B cell (primary cell): ENCODE data around the gene ERCC1. TPM values are rescaled to one million over a fixed set of nuclear protein-coding genes. Genes with fewer than 3 reads are reported as not detected.
A peak's percentile ranks its signal among the peaks of the same experiment; 100 is the strongest.

Experiments used
- ATAC-seq: fragments of 200-7000 bp; cut with Tn5 transposase; one replicate; pipeline ENCODE4 v1.10.0; 2021; ENCODE audit warnings: low read depth, mild to moderate bottlenecking, moderate number of reproducible peaks, moderate library complexity
- CTCF ChIA-PET: fragments of 350-600 bp; sonication (Branson Sonifier 250); formaldehyde crosslinking; loops from one replicate; lab custom pipeline; 2021; ENCODE audit warnings: antibody characterized with exemption, inconsistent platforms; lab: Charles Lee
- POLR2A ChIA-PET: fragments of 350-600 bp; sonication (Branson Sonifier 250); formaldehyde crosslinking; loops from one replicate; lab custom pipeline; 2021; ENCODE audit warnings: antibody characterized with exemption; lab: Charles Lee
- DNase-seq: peaks from one replicate; pipeline ENCODE4 v3.0.0; 2013
- H2AFZ ChIP-seq: 2 replicates; pipeline ENCODE4 v1.6.1; 2012; ENCODE audit warnings: mild to moderate bottlenecking, low read depth, low read length; ENCODE audit not compliant: insufficient read depth, poor library complexity, severe bottlenecking
- H3K27ac ChIP-seq, 2 donors: 1 replicate in 1 of 2; 2 replicates in 1 of 2; pipeline ENCODE4 v1.5.1; 2012 to 2013; ENCODE audit warnings: low read length in 2 of 2, mild to moderate bottlenecking in 2 of 2, moderate library complexity in 1 of 2
- H3K27me3 ChIP-seq, 4 experiments: fragments of 200-600 bp in 1 of 4; sonication (generic) in 1 of 4; replicated peaks in 1 of 4; 1 replicate in 2 of 4; 2 replicates in 2 of 4; pipeline versions ENCODE4 v1.6.1 to v1.7.0; 2013 to 2016; ENCODE audit warnings: low read length in 3 of 4, mild to moderate bottlenecking in 2 of 4, mixed read lengths in 1 of 4, moderate library complexity in 1 of 4; ENCODE audit not compliant: insufficient read depth in 4 of 4, control insufficient read depth in 3 of 4; ENCODE audit errors: control extremely low read depth in 1 of 4
- H3K36me3 ChIP-seq, 2 experiments: replicated peaks in 1 of 2; 1 replicate in 1 of 2; 2 replicates in 1 of 2; pipeline versions ENCODE4 v1.6.1 to v1.7.1; 2013; ENCODE audit warnings: low read length in 1 of 2; ENCODE audit not compliant: insufficient read depth in 2 of 2, control insufficient read depth in 1 of 2; ENCODE audit errors: control extremely low read depth in 1 of 2, extremely low read depth in 1 of 2
- H3K4me1 ChIP-seq, 2 donors: fragments of 200-600 bp in 1 of 2; sonication (generic) in 1 of 2; 1 replicate in 1 of 2; 2 replicates in 1 of 2; pipeline versions ENCODE4 v1.5.1 to v1.6.1; 2013 to 2017; ENCODE audit warnings: low read length in 2 of 2; ENCODE audit not compliant: control insufficient read depth in 2 of 2, insufficient read depth in 2 of 2
- H3K4me2 ChIP-seq: replicated peaks from 2 replicates; pipeline ENCODE3; 2012; ENCODE audit warnings: mild to moderate bottlenecking, low read depth, low read length; ENCODE audit not compliant: poor library complexity, severe bottlenecking
- H3K4me3 ChIP-seq, 5 experiments: fragments of 200-600 bp in 1 of 5; sonication (generic) in 1 of 5; 1 replicate in 3 of 5; 2 replicates in 2 of 5; pipeline versions ENCODE4 v1.5.1 to v1.7.0; 2011 to 2016; ENCODE audit warnings: low read length in 4 of 5, mild to moderate bottlenecking in 4 of 5, low read depth in 2 of 5, control low read depth in 1 of 5, moderate library complexity in 1 of 5; ENCODE audit not compliant: insufficient read depth in 1 of 5; ENCODE audit errors: control extremely low read depth in 1 of 5, extremely low read depth in 1 of 5
- H3K79me2 ChIP-seq: fragments of 200-600 bp; sonication (generic); one replicate; pipeline ENCODE4 v1.6.0; 2016; ENCODE audit warnings: low read length; ENCODE audit not compliant: control insufficient read depth, insufficient read depth
- H3K9ac ChIP-seq: fragments of 200-600 bp; sonication (generic); 2 replicates; pipeline ENCODE4 v1.6.1; 2017; ENCODE audit warnings: mild to moderate bottlenecking, low read length, moderate library complexity
- H3K9me3 ChIP-seq, 3 donors: one replicate each; pipeline versions ENCODE4 v1.6.1 to v1.7.1; 2013; ENCODE audit warnings: low read length in 2 of 3; ENCODE audit not compliant: control insufficient read depth in 2 of 3, insufficient read depth in 1 of 3; ENCODE audit errors: control extremely low read depth in 1 of 3
- H4K20me1 ChIP-seq: 2 replicates; pipeline ENCODE4 v1.6.0; 2012; ENCODE audit warnings: mild to moderate bottlenecking, low read length; ENCODE audit not compliant: insufficient read depth, control insufficient read depth, poor library complexity, severe bottlenecking
- H3K27ac Mint-ChIP-seq: one replicate; pipeline ENCODE4 v1.8.0; 2021; ENCODE audit warnings: mixed read lengths
- H3K27me3 Mint-ChIP-seq: one replicate; pipeline ENCODE4 v1.8.0; 2021; ENCODE audit warnings: mixed read lengths
- H3K4me1 Mint-ChIP-seq: one replicate; pipeline ENCODE4 v1.8.0; 2021; ENCODE audit warnings: mixed read lengths
- H3K4me3 Mint-ChIP-seq: one replicate; pipeline ENCODE4 v1.8.0; 2021; ENCODE audit warnings: mixed read lengths
- H3K9me3 Mint-ChIP-seq: one replicate; pipeline ENCODE4 v1.8.0; 2022; ENCODE audit warnings: mixed read lengths; ENCODE audit not compliant: insufficient read depth
- EZH2 ChIP-seq: IDR thresholded peaks from 2 replicates; pipeline ENCODE4 v1.6.1; 2012; ENCODE audit warnings: borderline replicate concordance, low read depth, mild to moderate bottlenecking, moderate library complexity, low read length; ENCODE audit not compliant: insufficient read depth, poor library complexity, severe bottlenecking
- WGBS: methylation state at CpG from one replicate; pipeline ENCODE4 v1.1.5; 2013; ENCODE audit warnings: missing lambda C conversion rate; ENCODE audit not compliant: insufficient coverage; 5-methylcytosine and 5-hydroxymethylcytosine counted together
- intact Hi-C: fragments of 100-400 bp; cut with micrococcal nuclease; formaldehyde crosslinking; loops from one replicate; pipeline ENCODE4 v1.10.0; 2022
- polyA plus RNA-seq: library from polyadenylated mRNA; depleted of rRNA; stranded (reverse); fragments of >200 nt; gene quantifications from 2 replicates; pipeline ENCODE4 v1.2.3, GENCODE V29; 2012
- total RNA-seq, 2 donors: library from RNA; stranded (reverse); fragments of 120-200 nt in 1 of 2; gene quantifications; 1 replicate in 1 of 2; 2 replicates in 1 of 2; pipeline versions ENCODE4 v1.2.3 to v1.2.4, GENCODE V29; 2013 to 2022
- TF ChIP-seq, protein P1 (sequence below): fragments of 200-600 bp; IDR thresholded peaks from one replicate; pipeline ENCODE4 v1.8.0; 2022; ENCODE audit warnings: antibody characterized with exemption, mild to moderate bottlenecking

ERCC1 gene
- total and polyA plus RNA-seq, 2 donors (not counting 1 experiment from before 2014, with no cell fraction given), result 75.7 to 81.9 TPM

GRCh38 chr19:45443462-45444317 is 20.0 kb upstream of the ERCC1 start:
- Histone ChIP-seq H3K9ac (peak overlapping the region; percentile 73), H4K20me1 (no peaks in the 10 kb centered on the region), H3K36me3 (no peaks in the 10 kb centered on the region), H3K27ac (peak overlapping the region; percentile 63 to 95), H3K4me3 (peak overlapping the region; percentile 6 to 82 (median 55)), H3K4me1 (peaks cover 35 to 44% of the 10 kb centered on the region in 2 donors), H3K4me2 (peak overlapping the region; percentile 100), H2AFZ (no peak overlapping the region), H3K79me2 (peaks cover 3% of the 10 kb centered on the region), H3K27me3 (no peaks in the 10 kb centered on the region), H3K9me3 (no peaks in the 10 kb centered on the region)
- WGBS, result under 1% methylated on average over 43 of the region's 49 CpGs
- Mint-ChIP-seq H3K4me3 (peak overlapping the region; percentile 78), H3K4me1 (peaks cover 50% of the 10 kb centered on the region), H3K27ac (peak overlapping the region; percentile 95), H3K9me3 (no peaks in the 10 kb centered on the region), H3K27me3 (no peaks in the 10 kb centered on the region)
- TF ChIP-seq, protein P1, sequence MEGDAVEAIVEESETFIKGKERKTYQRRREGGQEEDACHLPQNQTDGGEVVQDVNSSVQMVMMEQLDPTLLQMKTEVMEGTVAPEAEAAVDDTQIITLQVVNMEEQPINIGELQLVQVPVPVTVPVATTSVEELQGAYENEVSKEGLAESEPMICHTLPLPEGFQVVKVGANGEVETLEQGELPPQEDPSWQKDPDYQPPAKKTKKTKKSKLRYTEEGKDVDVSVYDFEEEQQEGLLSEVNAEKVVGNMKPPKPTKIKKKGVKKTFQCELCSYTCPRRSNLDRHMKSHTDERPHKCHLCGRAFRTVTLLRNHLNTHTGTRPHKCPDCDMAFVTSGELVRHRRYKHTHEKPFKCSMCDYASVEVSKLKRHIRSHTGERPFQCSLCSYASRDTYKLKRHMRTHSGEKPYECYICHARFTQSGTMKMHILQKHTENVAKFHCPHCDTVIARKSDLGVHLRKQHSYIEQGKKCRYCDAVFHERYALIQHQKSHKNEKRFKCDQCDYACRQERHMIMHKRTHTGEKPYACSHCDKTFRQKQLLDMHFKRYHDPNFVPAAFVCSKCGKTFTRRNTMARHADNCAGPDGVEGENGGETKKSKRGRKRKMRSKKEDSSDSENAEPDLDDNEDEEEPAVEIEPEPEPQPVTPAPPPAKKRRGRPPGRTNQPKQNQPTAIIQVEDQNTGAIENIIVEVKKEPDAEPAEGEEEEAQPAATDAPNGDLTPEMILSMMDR, result no peak
- TF ChIP-seq EZH2, result no peak
- ATAC-seq (peak; percentile 32), DNase-seq (peak; percentile 86)
- POLR2A ChIA-PET, result interaction anchor here (0.7 kb wide), 1 partner anchor 69 kb away, joined by 7 read pairs; no protein-coding TSS in a partner anchor
- CTCF ChIA-PET, result interaction anchor here (1.2 to 8.0 kb wide), 2 partner anchors 35 to 41 kb away, joined by 3 to 453 read pairs; no protein-coding TSS in a partner anchor
- intact Hi-C loops, result loop anchor here (1.0 to 5.0 kb wide), 2 partner anchors 24 to 36 kb away; partner anchors contain the start of genes FOSB, POLR1G and PPP1R13L
